GM12864 (cell line): Measurements from ENCODE around the gene FOXF2.
A peak's percentile ranks its signal among the peaks of the same experiment; 100 is the strongest.

Source experiments
- DNase-seq: peaks from one replicate; pipeline ENCODE4 v3.0.0-alpha.2; 2011; ENCODE audit warnings: low read depth
- H3K4me3 ChIP-seq: 2 replicates; pipeline ENCODE4 v1.5.1; 2011; ENCODE audit warnings: mild to moderate bottlenecking, low read depth, low read length, control low read depth
- TF ChIP-seq, protein P1 (sequence below): IDR thresholded peaks from 2 replicates; pipeline ENCODE4 v1.5.1; 2011; ENCODE audit warnings: low read depth, mild to moderate bottlenecking, moderate library complexity, low read length, control low read depth, inconsistent platforms; ENCODE audit errors: missing control alignments

Gene FOXF2

DNA sequence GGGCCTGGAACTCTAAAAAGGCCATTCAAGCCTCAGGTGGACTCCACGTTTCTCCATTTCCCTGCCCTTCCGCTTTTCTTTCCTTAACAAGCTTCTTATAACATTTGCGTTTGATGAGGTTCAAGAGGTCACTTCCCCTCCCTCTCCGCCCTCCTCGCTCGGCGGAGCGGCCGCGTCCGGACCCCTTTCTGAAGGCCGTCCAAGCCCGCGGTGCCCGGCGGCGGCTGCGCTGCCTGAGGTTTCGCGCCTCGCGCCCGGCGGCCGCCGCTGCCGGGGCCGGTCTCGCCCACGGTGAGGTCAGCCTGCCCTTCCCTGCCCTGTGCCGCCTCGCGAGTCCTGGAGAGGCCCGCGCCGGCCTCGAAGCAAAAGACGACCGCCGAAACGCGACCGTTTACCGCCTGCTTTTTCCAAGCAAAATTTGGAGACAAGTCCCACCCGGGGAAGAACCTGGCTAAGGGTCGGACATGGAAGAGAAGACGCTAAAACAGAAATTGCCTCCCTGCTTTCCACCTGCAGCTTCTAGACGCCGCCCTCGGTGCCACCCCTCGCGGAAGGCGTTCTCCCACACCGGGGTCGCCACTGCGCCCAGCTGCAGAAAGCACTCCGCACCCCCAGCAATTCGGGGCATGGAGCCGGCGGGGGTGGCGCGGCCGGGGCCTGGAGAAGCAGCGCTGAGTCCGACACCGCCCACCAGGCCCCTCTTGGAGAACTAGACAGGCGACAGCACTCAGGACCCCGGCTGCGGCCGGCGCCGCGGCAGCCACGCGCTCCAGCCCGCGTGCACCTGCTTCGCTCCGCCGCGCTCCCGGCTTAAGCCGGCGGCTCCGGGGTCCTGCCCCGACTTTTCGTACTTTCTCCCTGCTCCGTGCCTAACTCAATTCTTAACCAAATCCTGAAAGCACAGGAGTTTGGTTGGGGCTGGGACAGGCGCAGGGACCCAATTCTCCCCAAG, 11.0 kb upstream of the FOXF2 start:
- TF ChIP-seq, protein P1, sequence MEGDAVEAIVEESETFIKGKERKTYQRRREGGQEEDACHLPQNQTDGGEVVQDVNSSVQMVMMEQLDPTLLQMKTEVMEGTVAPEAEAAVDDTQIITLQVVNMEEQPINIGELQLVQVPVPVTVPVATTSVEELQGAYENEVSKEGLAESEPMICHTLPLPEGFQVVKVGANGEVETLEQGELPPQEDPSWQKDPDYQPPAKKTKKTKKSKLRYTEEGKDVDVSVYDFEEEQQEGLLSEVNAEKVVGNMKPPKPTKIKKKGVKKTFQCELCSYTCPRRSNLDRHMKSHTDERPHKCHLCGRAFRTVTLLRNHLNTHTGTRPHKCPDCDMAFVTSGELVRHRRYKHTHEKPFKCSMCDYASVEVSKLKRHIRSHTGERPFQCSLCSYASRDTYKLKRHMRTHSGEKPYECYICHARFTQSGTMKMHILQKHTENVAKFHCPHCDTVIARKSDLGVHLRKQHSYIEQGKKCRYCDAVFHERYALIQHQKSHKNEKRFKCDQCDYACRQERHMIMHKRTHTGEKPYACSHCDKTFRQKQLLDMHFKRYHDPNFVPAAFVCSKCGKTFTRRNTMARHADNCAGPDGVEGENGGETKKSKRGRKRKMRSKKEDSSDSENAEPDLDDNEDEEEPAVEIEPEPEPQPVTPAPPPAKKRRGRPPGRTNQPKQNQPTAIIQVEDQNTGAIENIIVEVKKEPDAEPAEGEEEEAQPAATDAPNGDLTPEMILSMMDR: no peak
- no peak for DNase-seq
- H3K4me3 ChIP-seq: no peak overlapping the region

DNA sequence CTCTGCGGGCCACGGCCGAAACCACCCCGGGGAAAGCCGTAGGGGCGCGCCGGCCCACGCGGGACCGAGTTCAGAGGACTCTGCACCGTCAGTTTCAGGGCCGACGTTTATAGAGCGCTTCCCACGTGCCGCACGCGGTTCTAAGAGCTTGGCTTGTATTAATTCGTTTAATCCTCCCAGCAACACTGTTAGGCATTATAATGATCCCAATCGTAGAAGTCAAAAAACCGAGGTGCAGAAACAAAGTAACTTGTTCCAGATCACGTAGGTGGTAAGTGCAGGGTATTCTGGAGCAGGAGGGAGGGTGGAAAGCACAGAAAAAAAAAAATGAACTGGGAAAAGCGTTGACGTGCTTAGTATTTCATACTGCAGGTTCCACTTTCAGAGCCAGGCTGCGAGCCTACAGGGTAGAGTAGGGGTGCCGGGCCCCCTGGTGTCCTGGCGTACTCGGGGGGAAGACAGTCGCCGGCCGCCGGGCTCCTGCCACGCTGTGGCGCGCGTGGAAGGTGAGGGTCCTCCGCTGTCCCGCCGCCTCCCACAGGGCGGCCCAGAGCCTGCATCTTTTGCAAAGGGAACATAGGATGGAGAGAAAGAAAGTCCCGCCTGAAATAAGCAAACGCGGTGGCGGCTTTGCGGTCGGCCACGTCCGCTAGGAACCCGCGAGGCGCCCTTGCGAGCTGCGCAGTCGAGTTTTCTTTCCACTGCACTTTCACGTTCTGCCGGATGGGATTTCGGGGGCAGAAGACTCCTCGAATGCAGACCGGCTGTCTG, 10.2 kb upstream of the FOXF2 start:
- DNase-seq: no peak
- TF ChIP-seq, protein P1: no peak
- H3K4me3 ChIP-seq: no peak overlapping the region

DNA sequence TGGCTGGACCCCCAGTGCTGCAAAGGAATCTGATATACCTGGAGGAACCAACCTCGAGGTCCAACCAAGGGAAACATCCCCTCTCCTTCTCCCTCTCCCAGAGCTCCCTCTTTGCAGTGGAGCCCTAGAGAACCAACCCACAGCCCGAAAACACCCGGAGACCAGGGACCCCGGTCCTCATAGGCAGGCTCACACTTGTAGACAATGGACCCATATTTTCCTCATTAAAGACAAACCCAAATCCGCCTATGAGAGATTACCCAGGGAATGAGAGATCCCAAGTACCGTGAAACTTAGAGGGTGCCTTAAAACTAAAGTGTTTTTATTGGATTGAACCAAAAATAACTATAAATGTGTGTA, 9.6 kb upstream of the FOXF2 start:
- no peak for DNase-seq
- TF ChIP-seq, protein P1: no peak
- no peak overlapping the region for H3K4me3 ChIP-seq

DNA sequence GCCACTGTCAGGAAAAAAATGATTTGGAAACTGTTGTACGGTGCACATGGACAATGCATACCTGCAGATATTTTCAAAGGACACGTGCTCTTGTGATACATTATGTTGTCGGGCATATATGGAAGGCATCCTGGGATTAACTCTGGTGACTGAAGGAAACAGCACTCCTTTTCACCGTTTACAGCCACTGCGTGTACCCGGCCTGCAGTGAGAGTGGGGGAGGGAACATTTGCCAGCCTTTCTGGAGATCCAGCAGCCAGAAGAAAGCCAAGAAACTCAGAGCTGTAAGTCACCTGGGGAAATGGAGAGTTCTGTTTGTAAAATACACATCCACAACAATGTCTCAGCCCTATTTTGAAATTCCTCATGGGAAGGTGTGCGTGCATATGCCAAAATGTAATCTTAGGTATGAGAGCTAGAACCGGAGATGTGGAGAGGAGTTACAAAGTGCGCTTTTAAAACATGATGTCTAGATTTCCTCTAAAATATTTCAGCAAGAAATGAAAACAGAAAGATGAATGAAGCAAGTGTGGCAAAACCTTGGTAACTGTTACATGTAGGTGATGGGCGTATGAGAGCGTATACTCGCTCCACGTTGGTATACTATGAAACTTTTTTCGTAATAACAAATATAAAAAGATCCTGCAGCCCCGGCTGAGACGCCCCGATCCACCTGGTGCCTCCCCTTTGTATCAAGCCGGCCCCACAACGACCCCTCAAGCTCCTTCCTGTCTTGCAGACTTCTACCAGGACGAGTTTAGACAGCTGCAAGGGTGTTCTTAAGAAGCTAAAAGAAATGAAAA, 8.6 kb upstream of the FOXF2 start:
- DNase-seq: no peak
- TF ChIP-seq, protein P1: no peak
- no peak overlapping the region for H3K4me3 ChIP-seq

DNA sequence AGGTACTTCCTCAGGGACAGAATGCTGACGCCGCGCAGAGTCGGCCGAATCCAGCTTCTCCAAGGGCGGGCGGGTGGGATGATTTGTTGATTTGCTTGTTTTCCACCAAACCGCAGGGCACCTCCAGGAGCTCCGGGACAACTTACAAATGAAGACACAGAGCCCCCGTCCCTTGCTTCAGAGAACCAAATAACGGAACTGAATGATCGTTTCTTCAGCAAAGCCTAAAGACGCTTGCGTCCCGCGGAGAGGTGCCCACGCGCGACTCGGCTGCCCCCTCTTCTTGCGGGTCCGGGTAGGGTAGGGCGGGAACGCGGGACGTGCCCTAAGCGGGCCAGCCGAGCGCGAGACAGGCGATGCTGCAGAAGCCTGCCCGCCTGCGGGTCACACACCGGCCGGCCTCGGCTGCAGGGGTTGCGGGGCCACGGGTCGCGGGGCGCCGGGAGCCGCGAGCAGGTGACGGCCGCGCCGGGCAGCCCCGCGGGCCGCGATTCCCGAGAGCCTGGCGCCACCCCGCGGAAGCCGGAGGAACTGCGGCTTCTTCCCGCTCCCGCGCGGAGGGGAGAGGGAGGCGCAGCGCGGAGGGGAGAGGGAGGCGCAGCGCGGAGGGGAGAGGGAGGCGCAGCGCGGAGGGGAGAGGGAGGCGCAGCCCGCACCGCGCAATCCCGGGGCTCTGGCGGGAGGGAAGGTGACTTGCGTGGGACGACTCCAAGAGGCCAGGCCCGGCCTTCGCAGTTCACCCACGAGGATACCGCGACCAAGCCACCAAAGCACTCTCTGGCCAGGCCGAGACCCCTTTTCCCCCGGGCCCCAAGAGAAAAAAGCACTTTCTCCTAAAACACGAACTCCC, 7.7 kb upstream of the FOXF2 start:
- no peak overlapping the region for H3K4me3 ChIP-seq
- TF ChIP-seq, protein P1: peak; percentile 68
- DNase-seq: no peak

DNA sequence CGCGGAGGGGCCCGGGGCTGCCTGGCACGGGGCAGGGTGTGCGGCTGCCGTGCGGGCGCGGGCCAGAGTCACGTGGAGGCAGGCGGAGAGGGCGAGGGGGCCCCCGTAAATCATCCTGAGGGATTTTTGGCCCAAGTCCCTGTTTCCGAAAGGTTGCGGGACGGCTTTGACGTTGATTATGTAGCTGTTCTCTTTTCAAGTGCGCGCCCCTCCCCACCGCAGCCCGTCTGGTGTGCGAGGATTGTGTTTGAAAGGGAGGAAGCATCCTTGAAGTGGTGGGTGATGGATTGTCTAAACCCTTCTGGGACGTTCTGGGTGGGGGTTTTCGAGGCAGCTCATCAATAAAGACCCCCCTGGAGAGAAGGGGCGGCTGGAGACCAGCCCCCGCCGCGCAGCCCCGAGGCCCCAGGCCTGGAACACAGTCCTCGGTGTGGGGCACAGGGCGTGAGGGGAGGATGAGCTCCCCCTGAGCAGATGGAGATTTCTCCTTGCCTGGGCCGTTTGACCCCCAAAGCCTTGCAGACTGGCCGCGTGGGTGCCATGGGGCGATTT, 7.0 kb upstream of the FOXF2 start:
- TF ChIP-seq, protein P1: no peak
- DNase-seq: no peak
- H3K4me3 ChIP-seq: no peak overlapping the region
